ENCODE data around the gene TXN.
"Not testable (repeated sequence)": the region's sequence is repeated elsewhere in the genome, so short reads cannot be mapped to it uniquely, and the experiment has no call there.

Gene TXN

GRCh38 chr9:110257097-110257841 lies 962 bp upstream of the TXN start:
- DNase-seq (ENCODE audit: low spot score), result no peak

- DNase-seq (ENCODE audit: low spot score), result peak; percentile 60
Measured at GRCh38 chr9:110255463-110256379, 586 bp downstream of the TXN start.

DNA sequence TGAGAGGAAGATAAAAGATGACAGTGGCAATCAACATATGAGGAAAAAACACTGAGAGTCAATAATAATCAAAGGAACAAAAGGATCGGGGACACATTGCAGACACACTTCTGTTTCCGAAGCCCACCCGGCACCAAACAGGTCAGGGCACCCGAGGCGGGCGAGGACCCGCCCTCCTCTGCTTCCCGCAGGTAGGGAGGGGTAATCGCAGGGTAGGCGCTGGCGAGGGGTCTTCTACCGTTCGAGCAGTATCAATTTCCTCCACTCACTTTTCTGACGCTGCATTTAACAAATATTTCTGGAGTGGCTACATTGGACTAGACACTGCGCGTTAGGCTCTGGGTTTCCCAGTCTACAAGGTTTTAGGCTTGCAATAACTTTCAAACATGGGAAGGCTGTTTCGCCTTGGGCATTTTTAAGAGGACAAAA lies 1.3 kb downstream of the TXN start:
- no peak for DNase-seq (ENCODE audit: low spot score)

- no peak for DNase-seq (ENCODE audit: low spot score)
Measured at GRCh38 chr9:110254500-110254899, 1.8 kb downstream of the TXN start.

DNA sequence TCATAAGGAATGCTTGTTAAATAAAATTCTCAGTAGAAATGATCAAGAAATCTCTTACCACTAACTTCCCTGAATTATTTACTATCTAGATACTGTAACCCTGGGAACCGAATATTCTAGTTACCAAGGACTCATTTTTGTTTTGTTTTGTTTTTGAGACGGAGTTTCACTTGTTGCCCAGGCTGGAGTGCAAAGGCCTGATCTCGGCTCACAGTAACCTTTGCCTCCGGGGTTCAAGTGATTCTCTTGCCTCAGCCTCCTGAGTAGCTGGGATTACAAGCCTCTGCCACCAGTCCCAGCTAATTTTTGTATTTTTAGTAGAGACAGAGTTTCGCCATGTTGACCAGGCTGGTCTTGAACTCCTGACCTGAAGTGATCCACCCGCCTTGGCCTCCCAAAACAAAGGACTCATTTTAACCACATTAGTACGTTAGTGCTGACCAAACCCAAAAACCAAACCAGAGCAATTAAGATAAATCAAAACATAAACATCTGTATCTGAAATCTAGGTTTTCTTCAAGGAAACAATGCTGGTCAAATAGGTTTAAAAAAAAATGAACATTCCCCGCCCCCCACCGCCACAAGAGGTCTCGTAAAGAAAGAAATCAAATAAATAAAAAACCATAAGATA lies 3.7 kb downstream of the TXN start:
- no peak for DNase-seq (ENCODE audit: low spot score)

DNA sequence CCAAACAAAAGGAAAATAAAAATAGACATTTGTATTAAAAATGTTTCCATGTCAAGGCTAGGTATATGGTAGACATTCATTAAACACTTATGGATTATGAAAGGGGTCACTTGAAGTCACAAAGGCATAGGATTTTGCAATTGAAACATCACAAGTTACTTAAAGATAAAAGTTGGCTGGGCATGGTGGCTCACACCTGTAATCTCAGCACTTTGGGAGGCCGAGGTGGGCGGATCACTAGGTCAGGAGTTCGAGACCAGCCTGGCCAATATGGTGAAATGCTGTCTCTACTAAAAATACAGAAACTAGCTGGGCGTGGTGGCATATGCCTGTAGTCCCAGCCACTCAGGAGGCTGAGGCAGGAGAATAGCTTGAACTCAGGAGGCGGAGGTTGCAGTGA lies 4.5 kb downstream of the TXN start:
- not testable (repeated sequence) for DNase-seq (ENCODE audit: low spot score)

- DNase-seq (ENCODE audit: low spot score), result no peak
Measured at GRCh38 chr9:110251212-110251611, 5.1 kb downstream of the TXN start.

GRCh38 chr9:110249603-110250002 lies 6.7 kb downstream of the TXN start:
- DNase-seq (ENCODE audit: low spot score), result no peak

DNA sequence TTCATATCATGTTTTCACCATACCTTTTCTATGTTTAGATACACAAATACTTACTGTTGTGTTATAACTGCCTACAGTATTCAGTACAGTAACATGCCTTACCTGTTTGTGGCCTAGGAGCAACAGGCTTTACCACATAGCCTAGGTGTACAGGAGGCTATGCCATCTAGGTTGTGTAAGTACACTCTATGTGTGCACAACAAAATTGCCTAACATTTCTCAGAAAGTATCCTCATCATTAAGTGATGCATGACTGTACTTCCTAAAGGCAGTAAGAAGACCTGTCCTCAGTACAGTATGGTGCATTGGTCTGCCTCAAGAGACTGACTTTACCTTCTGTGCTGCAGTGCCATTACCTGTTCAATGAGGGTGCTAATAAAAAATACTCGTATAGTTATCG lies 7.9 kb downstream of the TXN start:
- DNase-seq (ENCODE audit: low spot score), result no peak

DNA sequence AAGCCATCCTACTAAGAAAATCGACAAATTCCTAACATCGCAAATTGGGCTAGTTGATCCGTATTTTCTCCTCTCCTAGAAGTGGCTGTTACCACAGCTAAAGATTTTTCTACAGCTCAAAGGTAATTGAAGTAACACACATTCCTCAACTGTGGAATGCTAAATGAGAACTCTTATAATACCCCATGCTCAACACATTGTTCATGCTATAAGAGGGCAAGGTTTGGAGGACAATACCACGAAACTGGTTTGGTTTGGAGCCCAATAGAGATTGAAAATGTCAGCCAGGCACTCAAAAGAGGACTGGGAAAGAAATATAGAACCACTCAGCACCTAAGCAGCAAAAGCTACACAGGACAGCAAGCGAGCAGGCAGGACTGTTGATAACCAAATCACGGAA lies 10.1 kb downstream of the TXN start:
- no peak for DNase-seq (ENCODE audit: low spot score)

GRCh38 chr9:110244616-110245015 lies 11.7 kb downstream of the TXN start:
- no peak for DNase-seq (ENCODE audit: low spot score)

DNA sequence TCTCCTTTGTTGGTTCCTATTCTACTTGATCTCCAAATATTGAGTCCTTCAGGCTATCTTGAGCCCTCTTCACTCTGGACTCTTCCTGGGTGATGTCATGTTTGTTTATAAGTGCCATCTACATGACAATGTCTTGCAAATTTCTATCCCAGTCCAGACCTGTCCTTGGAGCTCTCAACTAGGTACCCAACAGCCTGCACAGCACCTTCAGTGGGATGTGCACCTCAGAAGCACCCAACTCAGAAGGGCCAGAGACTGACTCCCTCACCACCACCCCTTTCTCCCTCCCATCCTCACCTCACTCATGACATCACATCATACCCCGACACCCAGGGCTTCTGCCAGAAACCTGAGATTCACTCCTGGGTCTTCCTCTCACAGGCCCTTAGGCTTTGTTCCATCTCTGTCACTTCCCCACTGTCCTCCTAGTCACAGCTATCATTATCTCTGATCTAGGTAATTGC lies 14.4 kb downstream of the TXN start:
- DNase-seq (ENCODE audit: low spot score), result no peak

GRCh38 chr9:110241260-110241857 lies 14.9 kb downstream of the TXN start:
- DNase-seq (ENCODE audit: low spot score), result no peak

GRCh38 chr9:110240198-110240597 lies 16.1 kb downstream of the TXN start:
- DNase-seq (ENCODE audit: low spot score), result no peak

GRCh38 chr9:110228321-110228720 lies 28.0 kb downstream of the TXN start:
- no peak for DNase-seq (ENCODE audit: low spot score)

DNA sequence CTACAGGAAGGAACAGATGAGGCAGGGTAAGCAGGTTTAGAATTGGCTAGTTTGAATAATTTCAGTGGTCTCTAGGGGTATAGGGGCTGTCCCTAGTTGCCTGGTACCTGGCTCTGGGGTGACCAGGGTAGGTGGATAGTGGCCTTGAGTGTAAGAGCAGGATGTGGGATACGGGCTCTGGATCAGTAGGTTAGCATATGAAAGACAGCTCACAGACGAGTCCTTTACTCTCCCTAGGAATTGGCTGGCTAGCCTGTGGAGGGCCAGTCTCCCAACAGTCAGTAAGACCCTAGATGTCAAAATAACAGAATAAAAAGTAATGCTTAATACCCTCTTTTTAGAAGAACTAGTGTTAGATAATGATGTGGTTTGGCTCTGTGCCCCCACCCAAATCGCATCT lies 31.7 kb downstream of the TXN start:
- DNase-seq (ENCODE audit: low spot score), result no peak

DNA sequence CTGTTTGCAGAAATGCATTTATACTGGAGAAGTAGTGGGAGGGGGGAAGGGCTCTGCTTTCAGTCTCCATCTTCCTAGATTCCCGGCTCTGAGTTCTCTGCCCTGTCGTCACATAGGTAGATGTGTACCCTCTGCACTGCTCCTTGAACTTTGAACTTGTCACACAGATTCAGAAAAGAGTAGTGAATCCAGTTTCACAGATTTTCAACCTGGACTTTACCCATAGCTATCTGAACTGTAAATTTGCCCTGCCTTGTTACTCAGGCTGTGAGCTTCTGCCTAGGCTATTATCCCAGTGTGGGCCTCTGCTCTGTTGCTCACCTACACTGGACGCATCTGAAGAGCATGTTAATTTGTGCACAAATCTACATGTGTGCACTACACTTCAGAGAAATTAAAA lies 35.5 kb downstream of the TXN start:
- DNase-seq (ENCODE audit: low spot score), result no peak

- DNase-seq (ENCODE audit: low spot score), result peak; percentile 33
Measured at GRCh38 chr9:110217656-110218099, 38.6 kb downstream of the TXN start.

DNA sequence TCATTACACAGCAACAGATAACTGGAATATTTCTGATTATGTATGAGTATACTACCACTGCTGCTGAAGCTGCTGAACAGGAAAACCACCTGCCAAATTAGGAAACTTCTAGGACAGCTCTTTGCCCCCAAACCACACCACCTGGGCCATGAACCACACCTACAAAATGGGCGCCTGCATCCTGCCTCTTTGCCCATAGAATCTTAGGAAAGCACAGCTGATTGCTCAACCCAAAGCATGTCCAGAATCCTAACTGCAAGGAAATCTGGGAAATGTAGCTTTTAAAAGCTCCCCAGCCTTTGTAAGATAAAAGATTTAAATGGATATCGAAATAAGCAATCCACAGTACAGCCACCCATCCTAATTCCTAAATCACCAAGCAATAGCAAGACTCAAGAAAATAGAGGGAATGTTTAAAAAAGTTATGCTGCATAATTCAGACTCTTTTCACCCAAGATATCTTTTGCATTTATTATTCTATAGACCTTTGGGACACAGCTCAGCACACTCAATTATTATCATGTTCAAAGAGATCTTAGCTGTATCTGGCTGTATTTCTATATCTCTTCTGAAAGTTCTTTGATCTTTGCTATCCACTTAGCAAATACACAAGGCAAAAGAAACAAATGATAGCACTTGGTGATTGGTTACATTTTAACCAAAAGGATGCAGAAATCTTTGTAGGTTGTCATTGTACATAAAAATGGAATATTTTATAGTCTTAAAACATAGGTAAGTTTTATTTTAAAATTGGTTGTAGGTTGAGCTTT lies 41.5 kb downstream of the TXN start:
- no peak for DNase-seq (ENCODE audit: low spot score)

GRCh38 chr9:110214090-110214489 lies 42.2 kb downstream of the TXN start:
- no peak for DNase-seq (ENCODE audit: low spot score)

DNA sequence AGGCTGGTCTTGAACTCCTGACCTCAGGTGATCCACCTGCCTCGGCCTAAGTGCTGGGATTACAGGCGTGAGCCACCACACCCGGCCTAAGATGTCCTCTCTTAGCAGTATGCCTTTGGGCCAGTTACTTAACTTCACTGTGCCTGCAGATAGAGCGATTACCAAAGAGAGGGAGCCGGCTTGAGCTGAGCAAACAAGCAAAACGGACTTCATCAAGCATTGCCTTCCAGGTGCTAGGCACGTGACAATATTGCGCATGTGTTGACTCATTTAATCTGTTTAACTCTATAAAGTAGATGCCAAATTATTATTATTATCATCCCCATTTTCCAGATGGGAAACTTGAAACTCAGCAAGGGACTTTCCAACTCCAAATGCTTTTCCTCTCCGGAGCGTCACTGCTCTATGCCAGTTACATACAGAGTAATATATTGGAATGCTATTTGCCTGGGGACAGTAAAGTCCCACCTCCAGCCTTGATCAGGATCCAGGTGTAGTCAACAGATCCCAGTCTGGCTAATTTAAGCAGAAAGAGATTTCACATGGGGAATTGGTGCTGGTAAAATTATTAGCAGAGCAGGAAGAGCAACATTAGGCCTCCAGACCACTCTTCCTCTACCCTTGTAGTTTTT lies 42.8 kb downstream of the TXN start:
- DNase-seq (ENCODE audit: low spot score), result no peak

Measured in kidney capillary endothelial cell (primary cell).